ENCODE data around the gene HOMER1.

The HOMER1 gene

DNA sequence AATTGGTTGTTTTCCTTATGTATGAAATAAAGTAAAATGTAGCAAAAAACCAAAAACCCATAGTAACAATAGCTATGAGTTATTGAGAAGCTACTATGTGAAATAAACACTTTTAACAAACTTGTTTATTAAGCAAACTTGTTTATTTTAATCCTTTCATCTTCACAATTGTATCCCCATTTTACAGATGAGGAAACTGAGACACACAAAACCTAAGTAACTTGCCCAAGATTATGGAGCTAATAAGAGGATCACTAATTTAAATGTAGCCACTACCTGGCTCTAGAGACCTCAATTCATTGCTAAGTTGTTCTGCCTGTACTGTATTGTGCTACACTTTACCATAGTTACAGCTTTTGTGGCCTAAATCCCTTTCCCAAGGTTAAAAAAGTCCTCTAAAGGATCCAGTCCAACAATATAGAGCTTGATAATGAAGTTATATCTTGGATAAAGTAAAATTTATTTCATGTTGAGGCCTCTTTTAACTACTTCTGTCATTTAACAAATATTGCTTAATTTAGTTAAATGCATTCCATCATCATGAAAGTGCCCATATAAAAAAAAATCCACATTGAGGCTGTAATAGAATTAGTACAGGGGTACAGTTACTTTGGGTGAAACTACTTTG lies 22.1 kb downstream of the HOMER1 start:
- Histone ChIP-seq H3K4me3 (ENCODE audit: insufficient read depth, low read length, poor library complexity, severe bottlenecking) (no peak overlapping the region), H3K4me2 (ENCODE audit: low read depth, low read length, poor library complexity, severe bottlenecking) (no peak overlapping the region), H3K27me3 (ENCODE audit: low read length) (no peaks in the 10 kb centered on the region), H3F3A (ENCODE audit: insufficient read depth) (no peaks in the 10 kb centered on the region), H3K9ac (ENCODE audit: low read length) (no peak overlapping the region), H2AFZ (ENCODE audit: low read depth, low read length, severe bottlenecking) (no peak overlapping the region), H4K20me1 (ENCODE audit: low read depth, low read length) (no peaks in the 10 kb centered on the region), H3K36me3 (ENCODE audit: low read length) (no peaks in the 10 kb centered on the region), H3K9me3 (ENCODE audit: insufficient read depth, low read length) (no peaks in the 10 kb centered on the region), H3K27ac (ENCODE audit: low read depth, low read length) (no peak overlapping the region), H3K9me2 (replicated peaks; ENCODE audit: insufficient read depth, low read length) (no peaks in the 10 kb centered on the region), H3K79me2 (ENCODE audit: insufficient read depth, low read length) (no peaks in the 10 kb centered on the region)
- TF ChIP-seq EZH2phosphoT487 (conservative IDR thresholded peaks at IDR 0.05; ENCODE audit: low read length) (no peak), CTCF (IDR thresholded peaks at IDR 0.05; ENCODE audit: insufficient read depth, low read length, poor library complexity, severe bottlenecking) (no peak)

DNA sequence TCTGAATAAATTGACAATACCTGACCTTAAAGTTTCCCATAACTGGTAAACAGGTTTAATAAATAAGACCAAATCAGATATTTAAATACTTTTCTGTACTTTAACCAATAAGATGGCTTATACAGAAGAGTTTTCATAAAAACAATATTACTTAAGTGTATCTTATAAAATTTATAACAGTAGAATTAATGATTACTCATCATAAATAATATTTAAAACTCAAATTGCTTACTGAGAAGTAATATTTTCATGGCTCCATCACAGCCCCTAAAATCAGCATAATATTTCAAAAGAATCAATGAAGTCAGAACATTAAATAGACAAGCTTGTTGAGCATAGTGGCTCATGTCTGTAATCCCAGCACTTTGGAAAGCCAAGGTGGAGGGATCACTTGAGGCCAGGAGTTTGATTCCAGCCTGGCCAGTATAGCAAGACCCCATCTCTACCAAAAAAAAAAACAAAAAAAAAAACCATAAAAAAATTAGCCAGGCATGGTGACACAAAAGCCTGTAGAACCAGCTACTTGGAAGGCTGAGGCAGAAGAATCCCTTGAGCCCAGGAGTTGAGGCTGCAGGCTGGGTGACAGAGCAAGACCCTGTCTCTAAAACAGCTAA lies 23.5 kb downstream of the HOMER1 start:
- Histone ChIP-seq H3K36me3 (ENCODE audit: low read length) (no peaks in the 10 kb centered on the region), H3K27ac (ENCODE audit: low read depth, low read length) (no peak overlapping the region), H4K20me1 (ENCODE audit: low read depth, low read length) (no peaks in the 10 kb centered on the region), H3K27me3 (ENCODE audit: low read length) (no peaks in the 10 kb centered on the region), H3K9me3 (ENCODE audit: insufficient read depth, low read length) (no peaks in the 10 kb centered on the region), H3K9me2 (replicated peaks; ENCODE audit: insufficient read depth, low read length) (no peaks in the 10 kb centered on the region), H3K79me2 (ENCODE audit: insufficient read depth, low read length) (no peaks in the 10 kb centered on the region), H3K9ac (ENCODE audit: low read length) (no peak overlapping the region), H3F3A (ENCODE audit: insufficient read depth) (no peaks in the 10 kb centered on the region), H3K4me3 (ENCODE audit: insufficient read depth, low read length, poor library complexity, severe bottlenecking) (no peak overlapping the region), H2AFZ (ENCODE audit: low read depth, low read length, severe bottlenecking) (no peak overlapping the region), H3K4me2 (ENCODE audit: low read depth, low read length, poor library complexity, severe bottlenecking) (no peak overlapping the region)
- TF ChIP-seq CTCF (IDR thresholded peaks at IDR 0.05; ENCODE audit: insufficient read depth, low read length, poor library complexity, severe bottlenecking) (no peak), EZH2phosphoT487 (conservative IDR thresholded peaks at IDR 0.05; ENCODE audit: low read length) (no peak)

DNA sequence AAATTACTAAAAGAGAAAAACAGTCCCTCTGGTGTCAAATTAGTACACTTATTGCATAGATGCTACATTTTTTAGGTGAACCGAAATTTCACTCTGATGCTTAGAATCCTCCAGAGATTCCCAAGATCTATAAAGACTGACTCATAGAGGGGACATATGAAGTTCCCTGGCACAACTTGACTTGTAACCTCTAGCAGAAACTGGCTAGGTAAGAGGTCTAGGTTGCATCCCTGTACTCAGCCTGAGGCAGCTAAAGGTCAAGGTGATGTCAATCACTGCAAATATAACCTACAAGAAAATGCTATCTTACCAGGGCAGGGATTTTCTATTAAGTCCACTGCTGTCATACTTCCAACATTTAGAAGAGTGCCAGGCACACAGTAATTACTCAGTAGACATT lies 24.2 kb downstream of the HOMER1 start:
- Histone ChIP-seq H3K27ac (ENCODE audit: low read depth, low read length) (no peak overlapping the region), H3K27me3 (ENCODE audit: low read length) (no peaks in the 10 kb centered on the region), H3K79me2 (ENCODE audit: insufficient read depth, low read length) (no peaks in the 10 kb centered on the region), H3K9ac (ENCODE audit: low read length) (no peak overlapping the region), H4K20me1 (ENCODE audit: low read depth, low read length) (no peaks in the 10 kb centered on the region), H2AFZ (ENCODE audit: low read depth, low read length, severe bottlenecking) (no peak overlapping the region), H3F3A (ENCODE audit: insufficient read depth) (no peaks in the 10 kb centered on the region), H3K9me2 (replicated peaks; ENCODE audit: insufficient read depth, low read length) (no peaks in the 10 kb centered on the region), H3K4me3 (ENCODE audit: insufficient read depth, low read length, poor library complexity, severe bottlenecking) (no peak overlapping the region), H3K4me2 (ENCODE audit: low read depth, low read length, poor library complexity, severe bottlenecking) (no peak overlapping the region), H3K9me3 (ENCODE audit: insufficient read depth, low read length) (no peaks in the 10 kb centered on the region), H3K36me3 (ENCODE audit: low read length) (no peaks in the 10 kb centered on the region)
- TF ChIP-seq EZH2phosphoT487 (conservative IDR thresholded peaks at IDR 0.05; ENCODE audit: low read length) (no peak), CTCF (IDR thresholded peaks at IDR 0.05; ENCODE audit: insufficient read depth, low read length, poor library complexity, severe bottlenecking) (no peak)

Measured in SU-DHL-6 (cell line).